WTC11 (cell line): ENCODE measurements around the gene STK32B. TPM values are rescaled to one million over a fixed set of nuclear protein-coding genes. Genes with fewer than 3 reads are reported as not detected.

Experiments used
- ATAC-seq: fragments of 200-7000 bp; cut with Tn5 transposase; 2 replicates; pipeline ENCODE4 v1.10.0; 2021; ENCODE audit warnings: mild to moderate bottlenecking, moderate library complexity
- CTCF ChIA-PET: fragments of 300-600 bp; sonication (Branson Sonifier 250); formaldehyde crosslinking; loops from one replicate; lab custom pipeline; 2021; ENCODE audit warnings: antibody characterized with exemption; lab: Charles Lee
- POLR2A ChIA-PET: fragments of 350-600 bp; sonication (Branson Sonifier 250); formaldehyde crosslinking; loops from one replicate; lab custom pipeline; 2021; ENCODE audit warnings: antibody characterized with exemption; lab: Charles Lee
- DNase-seq: peaks from one replicate; pipeline ENCODE4 v3.0.0; 2021; ENCODE audit warnings: low spot score
- H3K27ac Mint-ChIP-seq: 2 replicates; pipeline ENCODE4 v1.8.0; 2021; ENCODE audit warnings: mixed read lengths
- H3K27me3 Mint-ChIP-seq: 2 replicates; pipeline ENCODE4 v1.8.0; 2021; ENCODE audit warnings: low read depth, mild to moderate bottlenecking, moderate library complexity, mixed read lengths
- H3K36me3 Mint-ChIP-seq: 2 replicates; pipeline ENCODE4 v1.8.0; 2021; ENCODE audit warnings: mixed read lengths
- H3K4me1 Mint-ChIP-seq: 2 replicates; pipeline ENCODE4 v1.8.0; 2022; ENCODE audit warnings: mixed read lengths
- H3K4me3 Mint-ChIP-seq: 2 replicates; pipeline ENCODE4 v1.8.0; 2021; ENCODE audit warnings: mild to moderate bottlenecking, moderate library complexity, mixed read lengths
- H3K9me3 Mint-ChIP-seq: 2 replicates; pipeline ENCODE4 v1.8.0; 2021; ENCODE audit warnings: mixed read lengths
- ARID4B ChIP-seq: sonication (generic); formaldehyde crosslinking; IDR thresholded peaks from 2 replicates; pipeline ENCODE4 v1.8.0; 2023; ENCODE audit warnings: missing genetic modification reagents, mild to moderate bottlenecking, borderline replicate concordance
- ATF3 ChIP-seq: sonication (generic); formaldehyde crosslinking; conservative IDR thresholded peaks from 2 replicates; pipeline ENCODE4 v1.8.1; 2022; ENCODE audit warnings: mild to moderate bottlenecking, missing genetic modification reagents
- ATF6 ChIP-seq: sonication (generic); formaldehyde crosslinking; IDR thresholded peaks from 2 replicates; pipeline ENCODE4 v1.8.1; 2023; ENCODE audit warnings: mild to moderate bottlenecking, missing genetic modification reagents
- ELF4 ChIP-seq: sonication (generic); formaldehyde crosslinking; IDR thresholded peaks from 2 replicates; pipeline ENCODE4 v1.8.1; 2022; ENCODE audit warnings: low read depth, mild to moderate bottlenecking, moderate library complexity, missing genetic modification reagents
- FOXK1 ChIP-seq: sonication (generic); formaldehyde crosslinking; IDR thresholded peaks from 2 replicates; pipeline ENCODE4 v1.8.0; 2022; ENCODE audit warnings: mild to moderate bottlenecking, moderate library complexity, missing genetic modification reagents
- FOXP1 ChIP-seq: sonication (generic); formaldehyde crosslinking; IDR thresholded peaks from 2 replicates; pipeline ENCODE4 v1.8.0; 2022; ENCODE audit warnings: missing genetic modification reagents, mild to moderate bottlenecking, moderate library complexity, borderline replicate concordance
- GTF2I ChIP-seq: fragments of 250-450 bp; sonication (Bioruptor Pico); conservative IDR thresholded peaks from 2 replicates; pipeline ENCODE4 v1.4.0; 2021; ENCODE audit warnings: mild to moderate bottlenecking
- MYBL2 ChIP-seq: sonication (generic); formaldehyde crosslinking; IDR thresholded peaks from 2 replicates; pipeline ENCODE4 v1.8.1; 2023; ENCODE audit warnings: mild to moderate bottlenecking, moderate library complexity, missing genetic modification reagents
- NFATC4 ChIP-seq: fragments of 250-450 bp; sonication (Bioruptor Pico); IDR thresholded peaks from 2 replicates; pipeline ENCODE4 v1.9.0; 2021; ENCODE audit warnings: mild to moderate bottlenecking
- NFYB ChIP-seq: sonication (generic); formaldehyde crosslinking; conservative IDR thresholded peaks from 2 replicates; pipeline ENCODE4 v1.8.0; 2022; ENCODE audit warnings: low read depth, missing genetic modification reagents
- SP1 ChIP-seq: sonication (generic); formaldehyde crosslinking; conservative IDR thresholded peaks from 2 replicates; pipeline ENCODE4 v1.8.1; 2022; ENCODE audit warnings: missing genetic modification reagents
- TEAD4 ChIP-seq: sonication (generic); formaldehyde crosslinking; IDR thresholded peaks from 2 replicates; pipeline ENCODE4 v1.8.0; 2022; ENCODE audit warnings: mild to moderate bottlenecking, missing genetic modification reagents
- USF1 ChIP-seq: sonication (generic); formaldehyde crosslinking; IDR thresholded peaks from 2 replicates; pipeline ENCODE4 v1.8.0; 2022; ENCODE audit warnings: mild to moderate bottlenecking, missing genetic modification reagents
- USF2 ChIP-seq: sonication (generic); formaldehyde crosslinking; IDR thresholded peaks from 2 replicates; pipeline ENCODE4 v1.8.1; 2023; ENCODE audit warnings: mild to moderate bottlenecking, missing genetic modification reagents, moderate library complexity
- ZBTB43 ChIP-seq: sonication (generic); formaldehyde crosslinking; IDR thresholded peaks from 2 replicates; pipeline ENCODE4 v1.8.1; 2023; ENCODE audit warnings: mild to moderate bottlenecking, missing genetic modification reagents
- ZMAT4 ChIP-seq: fragments of 250-450 bp; sonication (Bioruptor Pico); IDR thresholded peaks from 2 replicates; pipeline ENCODE4 v1.9.0; 2021; ENCODE audit warnings: mild to moderate bottlenecking
- ZNF121 ChIP-seq: sonication (generic); formaldehyde crosslinking; IDR thresholded peaks from 2 replicates; pipeline ENCODE4 v1.8.0; 2023; ENCODE audit warnings: missing genetic modification reagents
- ZNF281 ChIP-seq: sonication (generic); formaldehyde crosslinking; IDR thresholded peaks from 2 replicates; pipeline ENCODE4 v1.8.0; 2023; ENCODE audit warnings: mild to moderate bottlenecking, missing genetic modification reagents
- total RNA-seq: library from RNA; stranded (reverse); gene quantifications from 3 replicates; pipeline ENCODE4 v1.2.3, GENCODE V29; 2021

Gene STK32B
- total RNA-seq, 1 experiment from 2014 or later = 1.9 TPM

GRCh38 chr4:5188130-5188529, 136.8 kb downstream of the STK32B start:
- POLR2A ChIA-PET = interaction anchor here (0.7 kb wide), 1 partner anchor 172 kb away, joined by 3 read pairs; no protein-coding TSS in a partner anchor
- Mint-ChIP-seq H3K27ac (no peak overlapping the region), H3K36me3 (no peaks in the 10 kb centered on the region), H3K27me3 (peaks cover 11% of the 10 kb centered on the region), H3K9me3 (no peaks in the 10 kb centered on the region), H3K4me1 (peaks cover 12% of the 10 kb centered on the region), H3K4me3 (no peak overlapping the region)
- DNase-seq = no peak
- TF ChIP-seq USF2 (CRISPR knock-in tag) (no peak), ATF3 (CRISPR knock-in tag) (no peak), ZMAT4 (CRISPR knock-in tag) (no peak), FOXP1 (no peak), SP1 (CRISPR knock-in tag) (no peak), ZNF281 (no peak), NFATC4 (CRISPR knock-in tag) (no peak), ELF4 (CRISPR knock-in tag) (no peak), ZBTB43 (CRISPR knock-in tag) (no peak), ZNF121 (CRISPR knock-in tag) (no peak), USF1 (CRISPR knock-in tag) (no peak), ARID4B (no peak), MYBL2 (no peak), NFYB (CRISPR knock-in tag) (no peak), TEAD4 (CRISPR knock-in tag) (no peak), GTF2I (no peak), ATF6 (CRISPR knock-in tag) (no peak), FOXK1 (CRISPR knock-in tag) (no peak)
- CTCF ChIA-PET = interaction anchor here (1.0 kb wide), 1 partner anchor 211 kb away, joined by 3 read pairs; no protein-coding TSS in a partner anchor
- ATAC-seq = no peak
